NOMO-1 treated with DMSO at 0.1 percent for 48 hours (cell line): Measurements from ENCODE around the gene ARMC9.
A peak's percentile ranks its signal among the peaks of the same experiment; 100 is the strongest.

Source experiments
- DNase-seq: peaks from one replicate; lab custom pipeline; 2025; ENCODE audit not compliant: unreplicated experiment; lab: John Stamatoyannopoulos, UW

Gene ARMC9

DNA sequence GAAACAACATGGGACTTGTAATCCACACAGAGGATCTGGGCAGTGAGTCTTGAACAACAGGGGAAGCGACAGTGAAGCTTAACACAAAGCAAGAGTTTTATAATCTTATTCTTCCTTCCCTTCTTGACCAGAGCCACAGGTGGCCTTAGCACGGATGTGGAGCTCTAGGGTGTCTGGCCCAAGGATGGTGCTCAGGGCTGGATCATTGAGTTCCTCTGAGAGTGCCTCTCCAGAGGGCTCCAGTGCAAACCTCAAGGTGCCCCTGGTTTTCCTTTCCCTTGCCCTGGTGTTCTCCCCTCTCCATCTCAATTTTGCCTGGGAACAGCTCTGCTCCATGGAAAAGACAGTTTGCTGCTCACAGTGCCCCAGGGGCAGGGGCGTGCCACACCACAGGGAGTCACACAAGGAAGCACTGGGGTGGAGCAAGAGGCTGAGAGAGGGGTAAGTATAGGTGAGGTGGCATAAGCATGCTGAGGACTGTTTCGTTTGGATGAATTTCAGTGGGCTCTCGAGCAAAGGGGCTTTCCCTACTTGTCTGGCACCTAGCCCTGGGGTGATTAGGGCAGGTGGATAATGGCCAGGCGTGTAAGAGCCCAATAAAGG is 108.5 kb downstream of the ARMC9 start:
- DNase-seq = no peak

DNA sequence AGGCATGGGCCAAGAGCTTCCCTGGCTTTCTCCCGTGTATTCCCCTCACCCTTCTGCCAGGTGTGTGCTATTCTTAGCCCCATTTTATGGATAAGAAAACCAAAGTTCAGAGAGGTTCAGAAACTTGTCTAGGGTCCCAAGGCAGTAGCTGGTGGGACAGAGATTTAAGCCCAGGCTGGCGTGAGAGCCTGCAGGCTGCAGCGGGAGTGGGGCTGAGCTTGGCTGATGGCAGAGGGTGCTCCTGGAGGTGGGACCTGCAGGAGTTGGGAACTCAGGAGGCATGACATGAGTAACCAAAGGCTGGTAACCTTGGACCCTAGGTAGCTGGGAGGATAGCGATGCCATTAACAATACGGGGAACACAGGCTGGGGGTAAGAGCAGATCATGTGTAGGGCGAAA is 109.8 kb downstream of the ARMC9 start:
- DNase-seq = no peak

DNA sequence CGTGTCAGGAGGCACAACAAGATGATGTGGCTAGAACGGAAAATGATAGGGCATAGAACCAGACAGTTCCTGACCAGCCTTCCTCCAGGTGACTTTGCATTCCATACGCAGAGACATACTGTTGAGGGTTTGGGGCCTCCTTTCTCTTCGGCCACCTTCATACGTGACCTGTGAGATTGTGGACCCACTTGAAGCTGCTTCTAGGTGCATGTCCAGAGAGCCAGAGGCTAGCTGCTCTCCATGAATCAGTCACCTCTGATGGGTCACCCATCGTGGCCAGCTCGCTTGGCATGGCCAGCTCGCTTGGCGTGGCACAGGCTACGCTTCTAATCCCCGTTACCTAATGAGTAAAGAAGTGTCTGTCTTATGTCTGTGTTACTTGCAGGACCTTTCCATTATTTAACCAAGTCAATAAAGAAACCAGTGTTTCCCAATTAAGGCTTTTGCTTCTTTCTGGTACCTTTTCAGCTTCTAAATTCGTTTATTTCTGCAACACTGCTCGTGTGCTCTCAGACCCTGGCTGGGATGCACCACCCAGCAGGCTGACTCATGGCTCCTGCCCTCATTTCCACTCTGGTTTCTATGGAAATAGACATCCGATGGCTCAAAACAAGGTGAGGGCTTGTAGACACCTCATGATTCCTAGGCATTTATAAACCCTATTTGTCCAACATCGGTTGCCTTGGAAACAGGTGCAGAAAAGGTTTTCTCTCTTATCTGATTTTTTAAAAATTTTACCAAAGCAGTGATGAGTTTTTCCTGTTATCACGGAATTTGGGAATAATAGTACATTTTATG is 110.4 kb downstream of the ARMC9 start:
- no peak for DNase-seq

DNA sequence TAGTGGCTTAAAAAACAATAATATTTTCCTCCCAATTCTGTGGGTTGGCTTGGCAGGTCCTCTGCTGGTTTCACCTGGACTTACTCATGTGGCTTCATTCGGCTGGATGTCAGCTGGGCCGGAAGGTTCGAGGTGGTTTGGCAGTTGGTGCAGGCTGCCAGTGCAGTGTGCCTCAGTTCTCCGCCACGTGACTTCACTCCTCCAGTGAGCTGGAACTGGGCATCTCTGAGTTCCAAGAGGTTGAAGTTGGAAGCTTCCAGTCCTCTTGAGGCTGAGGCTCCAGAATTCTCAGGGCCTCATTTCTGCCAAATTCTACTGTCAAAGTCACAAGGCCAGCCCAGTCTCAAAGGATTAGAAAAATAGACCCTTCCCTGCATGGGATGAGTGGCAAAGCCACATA is 113.6 kb downstream of the ARMC9 start:
- DNase-seq = no peak

DNA sequence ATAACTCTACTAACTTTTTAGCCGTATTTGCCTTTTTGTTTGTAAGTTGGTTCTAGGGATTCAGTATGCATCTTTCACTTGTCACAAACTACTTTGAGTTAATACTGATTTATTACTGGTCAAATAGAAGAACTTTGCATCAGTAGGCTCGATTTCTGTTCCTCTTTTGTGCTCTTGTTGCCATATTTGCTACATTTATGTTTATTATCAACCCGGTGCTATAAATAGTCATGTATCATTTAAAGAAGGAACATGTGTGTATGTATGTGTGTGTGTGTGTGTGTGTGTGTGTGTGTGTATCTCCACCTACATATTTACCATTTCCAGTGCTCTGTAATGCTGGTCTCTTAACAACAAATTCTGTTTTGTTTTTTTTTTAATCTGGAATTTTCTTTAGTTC is 117.5 kb downstream of the ARMC9 start:
- DNase-seq = peak; percentile 97

DNA sequence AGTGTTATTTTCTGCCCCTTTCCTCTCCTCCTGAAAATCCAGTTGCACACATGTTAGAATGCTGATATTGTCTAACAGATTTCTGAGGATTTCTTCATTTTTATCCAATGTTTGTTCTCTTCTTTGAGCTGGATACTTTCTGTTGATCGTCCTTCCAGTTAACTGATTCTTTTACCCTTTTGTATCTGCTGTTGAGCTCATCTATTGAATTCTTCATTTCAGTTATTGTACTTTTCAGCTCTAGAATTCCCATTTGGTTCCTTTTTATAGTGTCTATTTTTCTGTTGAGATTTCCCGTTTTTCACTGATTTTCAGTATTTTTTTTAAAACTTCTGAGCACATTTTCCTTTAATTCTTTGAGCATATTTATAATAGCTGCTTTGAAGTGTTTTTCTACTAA is 119.1 kb downstream of the ARMC9 start:
- DNase-seq = no peak

DNA sequence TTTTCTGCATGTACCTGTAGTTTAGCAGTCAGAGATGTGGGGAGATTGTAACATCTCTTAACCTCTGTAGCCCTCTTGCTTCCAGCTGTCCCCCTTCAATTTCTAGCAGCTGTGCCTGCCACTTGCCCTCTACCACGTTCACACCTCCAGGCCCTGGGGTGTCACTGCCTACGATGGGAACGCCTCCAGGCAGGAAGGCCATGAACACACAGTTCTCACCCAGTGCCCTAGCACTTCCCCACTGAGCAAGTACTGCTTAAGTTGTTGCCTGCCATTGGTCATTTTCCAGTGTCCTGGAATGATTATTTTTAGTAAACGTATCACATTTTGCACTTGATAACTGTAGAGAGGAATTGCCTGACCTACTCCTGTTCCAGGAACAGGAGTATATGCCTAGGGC is 120.0 kb downstream of the ARMC9 start:
- DNase-seq = no peak

DNA sequence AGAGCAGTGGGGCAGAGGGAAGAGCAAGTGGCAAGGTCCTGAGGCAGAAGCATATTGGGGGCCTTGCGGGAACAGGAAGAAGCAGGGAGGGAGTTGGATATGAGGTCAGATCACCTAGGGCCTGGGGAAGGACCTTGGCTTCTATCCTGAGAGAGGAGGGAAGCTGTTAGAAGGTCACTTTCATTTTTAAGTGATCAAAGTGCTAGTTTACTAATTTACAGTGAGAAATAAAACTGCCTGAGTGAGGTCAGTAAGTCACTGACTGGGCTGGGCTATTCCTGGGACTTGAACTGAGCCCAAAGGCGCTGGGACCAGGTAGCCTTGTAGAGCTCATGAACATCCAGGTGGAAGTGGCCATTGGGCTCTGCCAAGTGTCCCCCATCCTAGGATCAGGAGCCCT is 120.5 kb downstream of the ARMC9 start:
- no peak for DNase-seq

DNA sequence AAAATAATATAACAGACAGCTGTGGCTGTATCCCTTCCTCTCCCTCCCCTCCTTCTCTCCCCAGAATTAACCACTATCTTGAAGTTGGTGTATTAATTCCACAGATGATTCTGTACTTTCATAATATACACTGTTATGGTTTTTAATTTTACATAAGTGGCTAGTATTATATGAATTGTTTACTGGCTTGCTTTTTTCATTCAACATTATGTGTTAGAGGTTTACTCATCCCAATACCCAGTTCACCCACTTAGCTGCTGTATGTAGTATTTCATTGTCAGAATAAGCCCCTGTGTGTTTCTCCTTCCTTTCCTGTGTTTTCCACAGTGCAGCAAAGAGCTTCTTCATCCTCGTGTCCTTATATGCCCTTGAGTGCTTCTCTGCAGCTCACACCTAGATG is 121.4 kb downstream of the ARMC9 start:
- DNase-seq = no peak

DNA sequence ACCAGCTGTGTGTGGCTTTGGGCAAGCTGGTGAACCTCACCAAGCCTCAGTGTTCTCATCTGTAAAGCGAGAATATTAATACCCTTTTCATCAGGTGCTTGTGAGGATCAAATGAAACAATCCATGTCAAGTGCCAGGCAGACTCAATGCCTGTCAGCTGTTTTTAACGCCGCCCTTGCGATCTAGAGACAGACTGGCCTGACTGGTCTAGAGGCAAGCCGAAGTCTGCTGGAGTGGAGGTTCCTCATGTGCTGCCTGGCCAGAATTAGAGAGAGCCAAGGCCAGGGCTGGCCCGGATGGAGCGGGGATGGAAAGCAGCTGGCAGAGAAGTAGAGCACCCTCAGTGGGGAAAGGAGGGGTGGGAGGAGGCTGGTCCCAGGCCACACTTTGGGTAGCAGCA is 122.6 kb downstream of the ARMC9 start:
- no peak for DNase-seq

DNA sequence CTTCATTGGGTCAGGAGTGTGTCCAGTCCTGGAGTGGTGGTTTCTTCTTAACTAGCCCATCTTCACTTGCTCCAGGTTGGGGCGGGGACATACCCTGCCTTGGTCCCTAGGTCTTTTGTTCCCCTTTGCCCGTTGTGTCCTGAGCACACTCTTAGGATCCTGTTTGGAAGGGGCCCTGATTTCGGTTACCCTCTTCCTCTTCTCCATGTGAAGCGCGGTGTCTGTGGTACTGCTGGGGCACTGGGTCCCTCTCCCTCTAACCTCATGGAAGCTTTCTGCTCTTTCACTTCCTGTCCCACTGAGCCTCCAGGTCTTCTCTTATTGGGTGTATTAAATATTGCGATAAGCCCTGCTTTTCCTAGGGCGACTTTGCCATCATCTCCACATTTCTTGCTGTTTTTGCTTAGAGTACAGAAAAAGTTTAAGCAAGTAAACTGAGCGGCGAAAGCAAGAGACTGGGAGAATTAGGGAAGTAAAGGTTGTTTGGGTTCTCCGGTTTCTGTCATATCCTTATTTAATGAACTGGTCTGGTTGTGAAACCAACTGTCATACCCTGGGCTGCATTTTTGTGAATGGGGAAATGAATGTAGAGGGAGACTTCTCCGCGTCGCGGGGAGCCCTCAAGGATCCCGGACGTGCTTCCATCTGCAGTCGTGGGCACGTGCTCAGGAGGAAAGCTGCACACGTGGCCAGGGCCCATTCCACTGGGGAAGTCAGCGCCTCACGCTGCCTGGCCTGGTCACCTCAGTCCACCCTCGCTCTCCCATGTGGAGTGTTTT is 123.3 kb downstream of the ARMC9 start:
- DNase-seq = peak; percentile 99

DNA sequence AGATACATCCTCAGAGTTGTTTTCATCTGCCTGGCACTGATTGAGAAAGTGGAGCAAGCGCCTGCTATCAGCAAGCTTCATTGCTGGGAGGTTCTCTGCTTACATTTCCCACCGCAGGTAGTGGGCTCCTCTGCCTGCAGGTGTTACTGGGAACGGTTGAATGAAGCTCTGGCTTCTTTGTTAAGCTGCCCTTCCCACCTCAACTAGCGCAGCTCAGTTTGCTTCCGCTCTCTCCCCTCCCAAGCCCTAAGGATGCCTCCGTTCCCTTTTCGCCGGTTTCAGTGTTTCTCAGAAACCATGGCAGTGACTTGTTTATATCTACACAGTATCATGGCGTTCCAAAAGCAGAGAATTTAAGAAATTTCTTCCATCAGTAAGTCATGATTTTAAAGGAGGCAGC is 124.9 kb downstream of the ARMC9 start:
- DNase-seq = no peak

DNA sequence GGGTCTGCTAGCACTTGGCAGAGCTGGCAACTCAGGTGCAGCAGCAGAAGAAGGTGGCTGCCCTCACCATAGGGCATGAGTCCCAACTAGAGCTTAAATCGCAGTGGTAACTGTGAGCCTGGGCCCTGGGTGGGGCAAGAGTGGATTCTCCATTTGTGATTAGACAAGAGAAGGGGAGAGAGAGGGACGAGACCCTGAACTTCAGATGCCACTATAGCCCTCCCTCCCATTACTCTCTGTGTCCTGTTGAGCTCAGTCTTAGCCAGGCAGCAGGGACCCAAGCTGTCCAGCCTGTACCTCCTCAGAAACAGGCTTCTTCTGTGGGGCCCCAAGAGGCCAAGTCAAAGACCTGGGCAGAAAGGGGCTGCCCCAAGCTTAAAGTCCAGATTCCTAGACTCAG is 127.4 kb downstream of the ARMC9 start:
- no peak for DNase-seq

DNA sequence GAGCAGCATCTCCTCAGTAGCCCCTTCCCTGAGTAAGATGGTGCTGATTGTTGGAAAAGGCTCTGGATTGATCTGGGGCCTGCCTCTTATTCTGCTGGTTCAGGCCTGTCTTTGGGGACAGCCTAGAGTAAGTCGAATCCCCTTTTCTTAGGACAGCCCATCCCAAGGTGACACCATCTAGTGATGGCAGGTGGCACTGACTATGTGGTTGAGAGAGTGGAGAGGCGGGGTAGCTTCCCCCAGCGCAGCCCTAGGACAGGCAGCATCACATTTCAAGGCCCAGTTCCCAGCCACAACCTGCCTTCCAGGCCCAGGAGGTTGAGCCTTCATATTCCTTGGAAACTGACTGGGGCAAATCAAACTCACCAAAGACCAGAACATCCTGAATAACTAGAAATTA is 128.0 kb downstream of the ARMC9 start:
- no peak for DNase-seq

DNA sequence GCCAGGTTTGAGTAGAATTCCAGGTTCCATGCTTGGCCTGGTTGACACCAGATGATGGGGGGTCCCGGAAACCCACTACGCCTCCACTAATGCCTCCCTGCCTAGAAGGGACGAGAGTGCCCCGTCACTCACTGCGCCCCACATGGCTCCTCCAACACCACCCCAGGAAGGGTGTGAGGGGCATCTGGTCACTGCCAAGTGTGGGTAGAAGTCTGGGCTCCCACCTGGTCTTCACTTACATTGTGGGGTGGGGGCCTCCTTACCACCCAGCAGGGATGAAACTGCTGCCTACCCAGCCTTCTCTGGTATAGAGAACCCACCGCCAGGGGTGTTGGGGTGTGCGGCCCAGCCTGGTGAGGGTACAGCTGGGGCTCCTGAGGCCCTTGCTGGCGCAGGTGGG is 131.9 kb downstream of the ARMC9 start:
- DNase-seq = no peak

DNA sequence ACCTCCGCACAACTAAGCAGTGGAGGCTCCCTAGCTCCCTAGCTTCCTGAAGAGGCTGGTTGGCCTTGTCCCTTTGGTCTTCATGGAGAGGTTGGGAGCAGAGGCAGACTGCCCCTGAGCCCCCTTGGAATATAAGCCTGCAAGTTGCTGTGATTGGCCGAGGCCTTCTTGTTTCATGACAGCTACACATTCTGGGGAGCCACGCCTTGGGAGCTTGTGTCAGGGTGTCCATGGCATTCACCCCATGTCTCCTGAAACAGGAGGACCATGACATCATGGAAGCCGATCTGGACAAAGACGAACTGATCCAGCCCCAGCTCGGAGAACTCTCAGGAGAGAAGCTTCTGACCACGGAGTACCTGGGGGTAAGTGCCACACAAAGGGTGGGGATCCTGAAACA is 133.1 kb downstream of the ARMC9 start:
- DNase-seq = no peak

DNA sequence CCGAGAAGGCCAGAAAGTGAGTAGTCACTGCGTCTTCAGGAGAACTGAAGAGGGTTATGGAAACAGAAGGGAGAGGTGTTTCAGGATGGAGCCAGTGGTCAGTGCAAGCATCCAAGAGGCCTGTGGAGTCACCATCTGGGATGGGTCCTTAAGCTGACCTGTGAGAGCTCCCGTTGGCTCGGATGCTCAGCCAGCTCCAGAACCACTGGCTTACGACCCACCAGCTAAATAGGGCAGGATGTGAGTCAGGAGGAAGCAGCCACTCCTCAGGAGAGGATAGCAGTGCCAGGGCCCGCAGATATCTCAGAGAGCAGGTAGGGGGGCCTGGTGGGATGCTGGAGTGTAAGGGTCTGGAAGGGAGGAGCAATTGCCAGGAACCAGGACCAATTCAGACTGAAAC is 134.0 kb downstream of the ARMC9 start:
- DNase-seq = no peak

DNA sequence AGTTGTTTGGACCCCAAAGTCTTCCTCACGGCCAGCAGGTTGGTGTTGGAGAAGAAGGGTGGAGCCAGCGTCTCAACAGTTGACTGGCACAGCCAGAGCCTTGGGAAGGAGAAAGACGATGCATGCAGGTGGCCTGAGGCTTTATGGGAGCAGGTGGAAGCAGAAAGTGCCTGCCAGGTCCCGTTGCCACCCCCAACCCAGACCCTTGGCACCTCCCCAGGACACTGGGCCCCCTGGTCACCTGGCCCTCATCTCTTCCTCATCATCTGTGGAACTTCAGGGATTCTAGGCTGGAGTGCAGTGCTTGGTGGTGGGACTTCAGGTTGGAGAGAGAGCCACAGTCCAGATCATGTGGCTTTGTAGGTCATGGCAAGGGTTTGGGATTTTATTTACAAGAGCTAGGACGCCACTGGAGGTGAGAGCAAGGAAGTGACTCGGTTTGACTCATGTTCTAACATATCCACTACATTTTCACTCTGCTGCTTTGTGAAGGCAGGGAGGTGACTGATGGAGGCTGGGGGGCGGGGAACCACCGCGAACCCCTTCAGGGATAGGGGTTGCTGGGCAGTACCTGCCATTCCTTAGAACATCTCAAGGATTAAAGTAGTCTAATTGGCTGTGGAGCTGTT is 134.6 kb downstream of the ARMC9 start:
- no peak for DNase-seq

DNA sequence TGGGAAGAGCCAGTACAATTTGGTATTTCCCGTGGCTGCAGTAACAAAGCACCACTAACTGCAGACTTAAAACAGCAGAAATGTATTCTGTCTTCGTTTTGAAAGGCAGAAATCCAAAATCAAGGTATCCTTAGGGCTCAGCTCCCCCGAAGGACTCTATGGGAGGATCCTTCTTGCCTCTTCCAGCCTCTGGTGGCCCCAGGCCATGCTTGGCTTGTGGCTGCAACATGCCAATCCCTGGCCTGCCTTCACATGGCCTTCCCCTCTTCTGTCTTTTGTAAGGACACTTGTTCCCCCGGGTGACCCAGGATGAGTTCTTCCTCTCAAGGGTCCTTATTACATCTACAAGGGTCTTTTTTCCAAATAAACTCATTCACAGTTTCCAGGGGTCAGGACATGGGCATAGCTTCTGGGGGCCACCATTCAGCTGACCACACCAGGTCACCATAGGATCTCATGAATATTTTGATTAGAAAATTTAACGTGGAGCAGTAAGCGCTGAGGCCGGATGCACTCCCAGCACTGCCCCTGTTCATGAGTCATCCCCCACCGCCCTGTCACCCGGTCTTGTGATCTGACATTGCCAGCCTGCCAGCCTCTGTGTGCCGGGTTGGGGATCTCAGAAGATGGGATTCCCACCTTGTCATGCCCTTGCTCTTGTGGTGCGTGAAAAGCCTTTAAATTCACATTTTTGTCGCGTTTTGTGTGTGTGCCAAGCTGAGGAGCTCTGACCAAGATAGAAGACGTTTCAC is 135.9 kb downstream of the ARMC9 start:
- peak; percentile 58 for DNase-seq

DNA sequence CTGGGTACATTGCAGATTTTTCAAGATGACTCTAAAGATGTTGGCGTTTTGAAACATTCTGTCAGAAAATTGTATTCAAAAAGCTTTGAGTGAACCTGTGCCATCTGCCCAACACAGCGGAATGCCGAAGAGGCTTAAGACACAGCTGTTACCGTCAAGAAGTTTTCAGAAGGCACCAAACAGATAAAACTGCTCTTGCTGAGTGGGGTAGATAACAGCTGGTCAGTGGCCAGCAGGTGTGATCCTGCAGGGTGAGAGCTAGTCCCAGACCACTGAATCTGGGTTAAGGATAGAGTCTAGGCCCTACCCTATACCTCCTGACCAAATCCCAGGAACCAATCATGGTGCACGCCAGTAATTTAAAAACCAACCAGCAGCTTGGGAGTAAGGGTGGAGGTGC is 136.6 kb downstream of the ARMC9 start:
- DNase-seq = no peak

DNA sequence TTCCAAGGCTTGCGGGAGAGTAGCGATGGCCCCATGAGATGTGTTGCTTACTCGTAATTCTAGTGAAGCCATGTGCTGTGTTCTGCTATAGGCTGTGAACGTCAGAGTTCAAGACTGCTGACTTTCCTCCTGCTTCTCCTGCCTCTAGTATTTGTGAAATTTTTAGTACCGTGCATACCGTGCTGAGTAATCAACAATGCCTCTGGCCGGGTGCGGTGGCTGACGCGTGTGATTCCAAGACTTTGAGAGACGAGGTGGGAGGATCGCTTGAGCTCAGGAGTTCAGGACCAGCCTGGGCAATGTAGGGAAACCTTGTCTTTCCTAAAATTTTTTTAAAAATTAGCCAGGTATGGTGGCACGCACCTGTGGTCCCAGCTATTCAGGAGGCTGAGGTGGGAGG is 137.2 kb downstream of the ARMC9 start:
- no peak for DNase-seq
